OCI-LY1 (cell line): Measurements from ENCODE around the gene MYO5C.
A peak's percentile ranks its signal among the peaks of the same experiment; 100 is the strongest.

ENCODE experiments used
- CTCF ChIP-seq: fragments of 200-600 bp; sonication (generic), shearing (Covaris generic); IDR thresholded peaks from 2 replicates; pipeline ENCODE4 v1.5.1; 2017; ENCODE audit warnings: mild to moderate bottlenecking, antibody characterized with exemption, low read length, moderate library complexity, mixed read lengths
- EZH2 ChIP-seq: fragments of 200-600 bp; sonication (generic), shearing (Covaris generic); IDR thresholded peaks from 2 replicates; pipeline ENCODE4 v1.8.0; 2017; ENCODE audit warnings: borderline replicate concordance, mixed run types, mild to moderate bottlenecking, antibody characterized with exemption, low read length, moderate library complexity, mixed read lengths

- TF ChIP-seq CTCF, result peak; percentile 65
- no peak for TF ChIP-seq EZH2
These were observed 40.9 kb upstream of the MYO5C start for GRCh38 chr15:52336529-52336928.
